ENCODE data around the gene CDK6.

Gene CDK6

GRCh38 chr7:92799446-92800211, 36.7 kb downstream of the CDK6 start:
- peaks cover 8% of the 10 kb centered on the region; the same call in 1 of the 2 replicates for H3K79me2 ChIP-seq (ENCODE audit: insufficient read depth, low read length)
- peaks cover 34% of the 10 kb centered on the region for H3K4me1 ChIP-seq (ENCODE audit: insufficient read depth, low read length, severe bottlenecking)
- no peaks in the 10 kb centered on the region for H3K9me3 ChIP-seq (ENCODE audit: low read length)
- no peaks in the 10 kb centered on the region for H3K27me3 ChIP-seq (ENCODE audit: insufficient read depth, low read length)
- H2AFZ ChIP-seq (ENCODE audit: low read length) = no peak overlapping the region
- no peaks in the 10 kb centered on the region for H3F3A ChIP-seq (ENCODE audit: insufficient read depth, low read length)
- no peak overlapping the region for H3K4me2 ChIP-seq (ENCODE audit: low read length)
- H3K4me3 ChIP-seq (ENCODE audit: low read depth, low read length, poor library complexity, severe bottlenecking) = no peak overlapping the region
- H3K36me3 ChIP-seq (ENCODE audit: insufficient read depth, low read length) = peaks cover 8% of the 10 kb centered on the region; the same call in 1 of the 2 replicates
- no peaks in the 10 kb centered on the region for H3K9me2 ChIP-seq (ENCODE audit: low read depth, low read length)
- H3K9ac ChIP-seq (ENCODE audit: low read length) = no peak overlapping the region
- peak overlapping the region; percentile 9 for H3K27ac ChIP-seq (ENCODE audit: low read depth, low read length, poor library complexity, severe bottlenecking)
- no peak for TF ChIP-seq CTCF (IDR thresholded peaks at IDR 0.05; ENCODE audit: low read length)
- TF ChIP-seq EZH2 (IDR thresholded peaks at IDR 0.05; ENCODE audit: borderline replicate concordance, low read length) = no peak
- H4K20me1 ChIP-seq (ENCODE audit: insufficient read depth, low read length) = no peaks in the 10 kb centered on the region

- H3K36me3 ChIP-seq (ENCODE audit: insufficient read depth, low read length) = peaks cover 3% of the 10 kb centered on the region; the same call in 1 of the 2 replicates
- no peak for TF ChIP-seq EZH2 (IDR thresholded peaks at IDR 0.05; ENCODE audit: borderline replicate concordance, low read length)
- TF ChIP-seq CTCF (IDR thresholded peaks at IDR 0.05; ENCODE audit: low read length) = no peak
- H2AFZ ChIP-seq (ENCODE audit: low read length) = no peak overlapping the region
- H3K79me2 ChIP-seq (ENCODE audit: insufficient read depth, low read length) = peaks cover 17% of the 10 kb centered on the region; the same call in 1 of the 2 replicates
- H3K9me3 ChIP-seq (ENCODE audit: low read length) = no peaks in the 10 kb centered on the region
- H3F3A ChIP-seq (ENCODE audit: insufficient read depth, low read length) = no peaks in the 10 kb centered on the region
- H4K20me1 ChIP-seq (ENCODE audit: insufficient read depth, low read length) = no peaks in the 10 kb centered on the region
- no peak overlapping the region for H3K4me2 ChIP-seq (ENCODE audit: low read length)
- no peaks in the 10 kb centered on the region for H3K27me3 ChIP-seq (ENCODE audit: insufficient read depth, low read length)
- H3K4me3 ChIP-seq (ENCODE audit: low read depth, low read length, poor library complexity, severe bottlenecking) = no peak overlapping the region
- H3K9me2 ChIP-seq (ENCODE audit: low read depth, low read length) = no peaks in the 10 kb centered on the region
- H3K4me1 ChIP-seq (ENCODE audit: insufficient read depth, low read length, severe bottlenecking) = peaks cover 39% of the 10 kb centered on the region
- no peak overlapping the region for H3K9ac ChIP-seq (ENCODE audit: low read length)
- H3K27ac ChIP-seq (ENCODE audit: low read depth, low read length, poor library complexity, severe bottlenecking) = no peak overlapping the region
Measured at GRCh38 chr7:92798517-92799249, 37.7 kb downstream of the CDK6 start.

- no peak overlapping the region for H3K4me2 ChIP-seq (ENCODE audit: low read length)
- no peaks in the 10 kb centered on the region for H3K9me2 ChIP-seq (ENCODE audit: low read depth, low read length)
- no peaks in the 10 kb centered on the region for H3K9me3 ChIP-seq (ENCODE audit: low read length)
- peaks cover 4% of the 10 kb centered on the region for H3K36me3 ChIP-seq (ENCODE audit: insufficient read depth, low read length)
- no peak overlapping the region for H3K9ac ChIP-seq (ENCODE audit: low read length)
- H3K4me1 ChIP-seq (ENCODE audit: insufficient read depth, low read length, severe bottlenecking) = peaks cover 41% of the 10 kb centered on the region
- no peak for TF ChIP-seq EZH2 (IDR thresholded peaks at IDR 0.05; ENCODE audit: borderline replicate concordance, low read length)
- TF ChIP-seq CTCF (IDR thresholded peaks at IDR 0.05; ENCODE audit: low read length) = no peak
- H2AFZ ChIP-seq (ENCODE audit: low read length) = no peak overlapping the region
- H3K79me2 ChIP-seq (ENCODE audit: insufficient read depth, low read length) = peaks cover 26% of the 10 kb centered on the region; the same call in 1 of the 2 replicates
- no peaks in the 10 kb centered on the region for H4K20me1 ChIP-seq (ENCODE audit: insufficient read depth, low read length)
- H3K27ac ChIP-seq (ENCODE audit: low read depth, low read length, poor library complexity, severe bottlenecking) = peak overlapping the region; percentile 35
- no peak overlapping the region for H3K4me3 ChIP-seq (ENCODE audit: low read depth, low read length, poor library complexity, severe bottlenecking)
- H3F3A ChIP-seq (ENCODE audit: insufficient read depth, low read length) = no peaks in the 10 kb centered on the region
- no peaks in the 10 kb centered on the region for H3K27me3 ChIP-seq (ENCODE audit: insufficient read depth, low read length)
Measured at GRCh38 chr7:92797693-92798092, 38.7 kb downstream of the CDK6 start.

All from OCI-LY1 (cell line).